HEK293T (cell line): ENCODE measurements around the gene WASF2.

ENCODE experiments used
- ARNT ChIP-seq: fragments of 450-650 bp; IDR thresholded peaks from 2 replicates; pipeline ENCODE4 v1.6.1; 2017; ENCODE audit warnings: mild to moderate bottlenecking
- CTBP1 ChIP-seq: fragments of 450-650 bp; IDR thresholded peaks from 2 replicates; pipeline ENCODE4 v1.6.1; 2016; ENCODE audit warnings: borderline replicate concordance
- ELF4 ChIP-seq: fragments of 450-650 bp; IDR thresholded peaks from 2 replicates; pipeline ENCODE4 v1.6.1; 2017; ENCODE audit warnings: antibody characterized with exemption
- FOXK2 ChIP-seq: fragments of 450-650 bp; IDR thresholded peaks from 2 replicates; pipeline ENCODE4 v1.6.1; 2016; ENCODE audit warnings: mild to moderate bottlenecking
- HDGF ChIP-seq: fragments of 450-650 bp; IDR thresholded peaks from 2 replicates; pipeline ENCODE4 v1.6.1; 2017; ENCODE audit warnings: antibody characterized with exemption, borderline replicate concordance
- L3MBTL2 ChIP-seq: fragments of 450-650 bp; conservative IDR thresholded peaks from 2 replicates; pipeline ENCODE4 v1.6.1; 2016; ENCODE audit warnings: mild to moderate bottlenecking
- NFRKB ChIP-seq: fragments of 450-650 bp; IDR thresholded peaks from 2 replicates; pipeline ENCODE4 v1.6.1; 2016; ENCODE audit warnings: mild to moderate bottlenecking, moderate library complexity
- SP1 ChIP-seq: fragments of 450-650 bp; IDR thresholded peaks from 2 replicates; pipeline ENCODE4 v1.6.1; 2017
- SUZ12 ChIP-seq: fragments of 450-650 bp; IDR thresholded peaks from 2 replicates; pipeline ENCODE4 v1.6.1; 2016; ENCODE audit warnings: mild to moderate bottlenecking

DNA sequence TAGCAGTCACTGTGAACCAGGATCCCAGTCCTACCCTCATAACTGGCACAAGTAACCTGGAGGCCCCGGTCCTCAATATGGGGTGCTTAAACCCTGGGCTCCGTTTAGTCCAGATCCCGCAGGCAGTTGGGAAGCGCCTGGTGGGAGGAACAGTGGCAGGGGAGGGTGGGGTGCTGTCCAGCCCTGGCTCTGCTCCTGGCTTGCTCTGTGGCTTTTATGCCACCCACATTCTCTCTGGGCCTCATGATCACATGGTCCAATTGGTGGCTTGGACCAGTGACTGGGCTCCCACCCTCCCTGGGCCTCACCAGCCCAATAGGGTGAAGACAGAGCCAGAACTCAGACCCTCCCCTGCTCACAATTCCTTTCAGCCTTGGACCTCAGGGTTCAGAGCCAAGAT lies 109.7 kb downstream of the WASF2 start:
- no peak for TF ChIP-seq SP1
- no peak for TF ChIP-seq HDGF
- TF ChIP-seq CTBP1: no peak
- no peak for TF ChIP-seq L3MBTL2
- TF ChIP-seq FOXK2: no peak
- TF ChIP-seq SUZ12: no peak
- no peak for TF ChIP-seq ARNT
- TF ChIP-seq NFRKB: no peak
- TF ChIP-seq ELF4: no peak
